Measurements from ENCODE around the gene MOSPD3. TPM values are rescaled to one million over a fixed set of nuclear protein-coding genes. Genes with fewer than 3 reads are reported as not detected.
A peak's percentile ranks its signal among the peaks of the same experiment; 100 is the strongest.

Gene MOSPD3
- total and polyA plus RNA-seq, 2 of the 13 experiments (the other 11 are each of a cell fraction or from before 2014, with no cell fraction given) = 7.6 to 8.8 TPM

DNA sequence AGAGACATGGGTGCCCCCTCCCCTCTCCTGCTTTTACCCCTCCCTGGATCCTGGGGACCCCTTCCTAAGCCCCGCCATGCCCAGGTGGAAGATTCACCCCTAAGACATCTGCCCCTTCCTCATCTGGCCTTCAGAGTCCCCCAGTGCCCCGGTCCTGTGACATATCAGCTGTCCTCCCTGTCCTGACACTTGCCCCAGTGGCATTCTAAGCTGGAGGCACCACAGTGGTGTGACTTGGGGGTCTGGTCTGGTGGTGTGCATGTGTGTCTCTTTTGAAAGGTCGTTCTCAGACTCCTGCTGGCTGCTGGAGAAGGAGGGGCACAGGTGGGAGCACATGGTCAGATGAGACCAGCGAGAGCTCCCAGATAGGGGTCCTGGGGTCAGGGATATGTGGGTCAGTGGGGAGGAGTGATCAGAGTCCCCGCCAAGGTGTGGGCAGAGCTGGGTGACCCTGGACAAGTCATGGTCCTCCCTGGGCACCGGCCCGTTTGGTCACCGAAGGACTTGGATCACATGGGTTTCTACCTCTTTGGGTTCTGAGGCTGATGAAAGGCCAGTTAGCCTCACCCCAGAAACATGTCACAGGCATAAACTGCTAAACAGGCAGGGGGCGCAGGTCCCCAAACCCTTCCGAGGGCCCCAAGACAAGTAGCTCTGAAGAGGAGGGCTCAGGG lies 29.7 kb downstream of the MOSPD3 start (continued):
- TF ChIP-seq, protein P1, sequence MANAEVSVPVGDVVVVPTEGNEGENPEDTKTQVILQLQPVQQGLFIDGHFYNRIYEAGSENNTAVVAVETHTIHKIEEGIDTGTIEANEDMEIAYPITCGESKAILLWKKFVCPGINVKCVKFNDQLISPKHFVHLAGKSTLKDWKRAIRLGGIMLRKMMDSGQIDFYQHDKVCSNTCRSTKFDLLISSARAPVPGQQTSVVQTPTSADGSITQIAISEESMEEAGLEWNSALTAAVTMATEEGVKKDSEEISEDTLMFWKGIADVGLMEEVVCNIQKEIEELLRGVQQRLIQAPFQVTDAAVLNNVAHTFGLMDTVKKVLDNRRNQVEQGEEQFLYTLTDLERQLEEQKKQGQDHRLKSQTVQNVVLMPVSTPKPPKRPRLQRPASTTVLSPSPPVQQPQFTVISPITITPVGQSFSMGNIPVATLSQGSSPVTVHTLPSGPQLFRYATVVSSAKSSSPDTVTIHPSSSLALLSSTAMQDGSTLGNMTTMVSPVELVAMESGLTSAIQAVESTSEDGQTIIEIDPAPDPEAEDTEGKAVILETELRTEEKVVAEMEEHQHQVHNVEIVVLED (CRISPR knock-in tag; IDR thresholded peaks at IDR 0.05; ENCODE audit: borderline replicate concordance) = no peak
- TF ChIP-seq NRL (CRISPR knock-in tag; IDR thresholded peaks at IDR 0.05; ENCODE audit: borderline replicate concordance) (no peak), MAFG (CRISPR knock-in tag; IDR thresholded peaks at IDR 0.05) (no peak), ZNF775 (CRISPR knock-in tag; IDR thresholded peaks at IDR 0.05; ENCODE audit: borderline replicate concordance) (no peak), ASH2L (IDR thresholded peaks at IDR 0.05; ENCODE audit: insufficient read length, low read depth, low read length) (peak; percentile 21)
- TF ChIP-seq, protein P2, sequence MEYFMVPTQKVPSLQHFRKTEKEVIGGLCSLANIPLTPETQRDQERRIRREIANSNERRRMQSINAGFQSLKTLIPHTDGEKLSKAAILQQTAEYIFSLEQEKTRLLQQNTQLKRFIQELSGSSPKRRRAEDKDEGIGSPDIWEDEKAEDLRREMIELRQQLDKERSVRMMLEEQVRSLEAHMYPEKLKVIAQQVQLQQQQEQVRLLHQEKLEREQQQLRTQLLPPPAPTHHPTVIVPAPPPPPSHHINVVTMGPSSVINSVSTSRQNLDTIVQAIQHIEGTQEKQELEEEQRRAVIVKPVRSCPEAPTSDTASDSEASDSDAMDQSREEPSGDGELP (IDR thresholded peaks at IDR 0.05; ENCODE audit: borderline replicate concordance, low read depth) = peak; percentile 40; the same call in 1 of the 2 replicates

DNA sequence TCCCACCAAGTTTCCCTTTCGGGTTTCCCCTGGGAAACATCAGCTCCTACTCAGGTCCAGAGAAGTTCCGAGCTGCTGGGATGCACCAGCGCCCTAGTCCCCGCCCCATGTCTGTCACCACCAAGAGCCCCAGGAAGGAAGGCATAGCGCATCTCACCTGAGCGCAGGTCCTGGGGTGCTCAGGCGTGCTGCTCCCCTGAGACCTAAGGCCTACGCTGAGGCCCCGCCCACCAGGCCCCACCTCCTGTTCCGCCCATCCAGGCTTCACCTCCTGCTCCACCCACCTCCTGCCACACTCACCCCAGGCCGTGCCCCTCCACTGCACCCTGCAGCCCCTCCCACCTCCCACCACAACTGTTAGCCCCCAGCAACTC lies 30.2 kb downstream of the MOSPD3 start:
- Histone ChIP-seq H3K9me3 (ENCODE audit: low read length) (no peaks in the 10 kb centered on the region), H3K79me2 (ENCODE audit: insufficient read depth, low read length) (no peaks in the 10 kb centered on the region), H3K4me1 (ENCODE audit: insufficient read depth, low read length) (peaks cover 41% of the 10 kb centered on the region), H3K4me2 (ENCODE audit: low read depth, low read length) (peak overlapping the region; percentile 97), H4K20me1 (ENCODE audit: insufficient read depth, low read length) (no peaks in the 10 kb centered on the region), H3K4me3 (replicated peaks in 1 of 3; ENCODE audit: insufficient read depth in 1 of 3, low read depth in 2 of 3, low read length in 3 of 3) (peak overlapping the region; percentile 57 to 84 (median 64)), H3K27ac (ENCODE audit: extremely low read length, insufficient read depth, low read length) (peak overlapping the region; percentile 88), H3K36me3 (replicated peaks in 1 of 2; ENCODE audit: control insufficient read depth in 1 of 2, insufficient read depth in 2 of 2, low read length in 2 of 2) (no peaks in the 10 kb centered on the region), H3K27me3 (ENCODE audit: control insufficient read depth in 1 of 2, insufficient read depth in 2 of 2, low read length in 2 of 2) (peaks cover 5 to 17% of the 10 kb centered on the region in 2 experiments; a peak in 4 of 5 replicates), H2AFZ (ENCODE audit: low read length) (no peak overlapping the region), H3K9ac (ENCODE audit: insufficient read depth, low read depth, low read length) (peak overlapping the region; percentile 75)
- intact Hi-C loops (cut with micrococcal nuclease; ENCODE audit: unreplicated experiment) (loop anchor here (1.0 kb wide), 1 partner anchor 31 kb away; the partner anchor contains the start of gene GNB2), in situ Hi-C loops (cut with HindIII; ENCODE audit: extremely low pct_ligation_motif_present, low pct_unique_long_range_greater_than_20kb) (no loop called here)
- WGBS (ENCODE audit: low lambda C conversion rate) = 0% methylated on average over 2 of the region's 11 CpGs
- DNase-seq (ENCODE audit: low spot score) = peak; percentile 38
- no TSS peak for BruUV-seq (replicated peaks)
- peak; percentile 83 for ATAC-seq
- CTCF ChIA-PET (ENCODE audit: low intra/inter-chr PET ratio, low total read pairs) = no interaction called here
- POLR2A ChIA-PET = interaction anchor here (0.6 to 2.6 kb wide), 18 partner anchors 9 to 1421 kb away, joined by 3 to 17 read pairs (median 4); partner anchors contain the start of genes ACTL6B, FBXO24, GNB2 and LRCH4
- peak; percentile 46 for FAIRE-seq
- TF ChIP-seq KLF12 (CRISPR knock-in tag; IDR thresholded peaks at IDR 0.05; ENCODE audit: borderline replicate concordance) = 0 out of 2 replicates have a peak, but pooled peaks have one; percentile 68
- no peak for TF ChIP-seq ZNF816 (CRISPR knock-in tag; IDR thresholded peaks at IDR 0.05; ENCODE audit: borderline replicate concordance)
- TF ChIP-seq ZNF709 (CRISPR knock-in tag; IDR thresholded peaks at IDR 0.05) = no peak
- no peak for TF ChIP-seq ZNF589 (CRISPR knock-in tag; conservative IDR thresholded peaks at IDR 0.05)
- TF ChIP-seq, protein P3, sequence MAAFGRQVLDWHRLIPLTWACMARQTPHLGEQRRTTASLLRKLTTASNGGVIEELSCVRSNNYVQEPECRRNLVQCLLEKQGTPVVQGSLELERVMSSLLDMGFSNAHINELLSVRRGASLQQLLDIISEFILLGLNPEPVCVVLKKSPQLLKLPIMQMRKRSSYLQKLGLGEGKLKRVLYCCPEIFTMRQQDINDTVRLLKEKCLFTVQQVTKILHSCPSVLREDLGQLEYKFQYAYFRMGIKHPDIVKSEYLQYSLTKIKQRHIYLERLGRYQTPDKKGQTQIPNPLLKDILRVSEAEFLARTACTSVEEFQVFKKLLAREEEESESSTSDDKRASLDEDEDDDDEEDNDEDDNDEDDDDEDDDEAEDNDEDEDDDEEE (CRISPR knock-in tag; IDR thresholded peaks at IDR 0.05) = no peak
- TF ChIP-seq, protein P4, sequence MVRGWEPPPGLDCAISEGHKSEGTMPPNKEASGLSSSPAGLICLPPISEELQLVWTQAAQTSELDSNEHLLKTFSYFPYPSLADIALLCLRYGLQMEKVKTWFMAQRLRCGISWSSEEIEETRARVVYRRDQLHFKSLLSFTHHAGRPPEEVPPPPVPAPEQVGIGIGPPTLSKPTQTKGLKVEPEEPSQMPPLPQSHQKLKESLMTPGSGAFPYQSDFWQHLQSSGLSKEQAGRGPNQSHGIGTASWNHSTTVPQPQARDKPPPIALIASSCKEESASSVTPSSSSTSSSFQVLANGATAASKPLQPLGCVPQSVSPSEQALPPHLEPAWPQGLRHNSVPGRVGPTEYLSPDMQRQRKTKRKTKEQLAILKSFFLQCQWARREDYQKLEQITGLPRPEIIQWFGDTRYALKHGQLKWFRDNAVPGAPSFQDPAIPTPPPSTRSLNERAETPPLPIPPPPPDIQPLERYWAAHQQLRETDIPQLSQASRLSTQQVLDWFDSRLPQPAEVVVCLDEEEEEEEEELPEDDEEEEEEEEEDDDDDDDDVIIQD (CRISPR knock-in tag; IDR thresholded peaks at IDR 0.05; ENCODE audit: low read depth) = peak; percentile 54; the same call in 1 of the 2 replicates
- TF ChIP-seq, protein P5, sequence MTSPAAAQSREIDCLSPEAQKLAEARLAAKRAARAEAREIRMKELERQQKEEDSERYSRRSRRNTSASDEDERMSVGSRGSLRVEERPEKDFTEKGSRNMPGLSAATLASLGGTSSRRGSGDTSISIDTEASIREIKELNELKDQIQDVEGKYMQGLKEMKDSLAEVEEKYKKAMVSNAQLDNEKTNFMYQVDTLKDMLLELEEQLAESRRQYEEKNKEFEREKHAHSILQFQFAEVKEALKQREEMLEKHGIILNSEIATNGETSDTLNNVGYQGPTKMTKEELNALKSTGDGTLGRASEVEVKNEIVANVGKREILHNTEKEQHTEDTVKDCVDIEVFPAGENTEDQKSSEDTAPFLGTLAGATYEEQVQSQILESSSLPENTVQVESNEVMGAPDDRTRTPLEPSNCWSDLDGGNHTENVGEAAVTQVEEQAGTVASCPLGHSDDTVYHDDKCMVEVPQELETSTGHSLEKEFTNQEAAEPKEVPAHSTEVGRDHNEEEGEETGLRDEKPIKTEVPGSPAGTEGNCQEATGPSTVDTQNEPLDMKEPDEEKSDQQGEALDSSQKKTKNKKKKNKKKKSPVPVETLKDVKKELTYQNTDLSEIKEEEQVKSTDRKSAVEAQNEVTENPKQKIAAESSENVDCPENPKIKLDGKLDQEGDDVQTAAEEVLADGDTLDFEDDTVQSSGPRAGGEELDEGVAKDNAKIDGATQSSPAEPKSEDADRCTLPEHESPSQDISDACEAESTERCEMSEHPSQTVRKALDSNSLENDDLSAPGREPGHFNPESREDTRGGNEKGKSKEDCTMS (CRISPR knock-in tag; conservative IDR thresholded peaks at IDR 0.05) = no peak
- no peak for TF ChIP-seq PHF21A (CRISPR knock-in tag; IDR thresholded peaks at IDR 0.05)
